ENCODE measurements around the gene FANCE. TPM values are rescaled to one million over a fixed set of nuclear protein-coding genes. Genes with fewer than 3 reads are reported as not detected.

FANCE gene
- total and polyA plus RNA-seq, 9 of the 15 experiments (the other 6 are each of a cell fraction or from before 2014, with no cell fraction given), result 5.7 to 30.2 (median 17.0) TPM

- TF ChIP-seq FOXM1 (IDR thresholded peaks at IDR 0.05; ENCODE audit: low read depth) (no peak), FOXM1 (CRISPR knock-in tag; IDR thresholded peaks at IDR 0.05; ENCODE audit: low read depth) (peak; percentile 92), MXI1 (IDR thresholded peaks at IDR 0.05; ENCODE audit: low read depth, low read length) (peak; percentile 69; the same call in 1 of the 2 replicates), RCOR1 (IDR thresholded peaks at IDR 0.05; ENCODE audit: borderline replicate concordance in 1 of 2, low read depth in 2 of 2, low read length in 2 of 2) (peak in 1 of 2 experiments; percentile 54; a peak in 1 of 4 replicates), ZNF449 (CRISPR knock-in tag; IDR thresholded peaks at IDR 0.05) (0 out of 2 replicates have a peak, but pooled peaks have one; percentile 36), HBP1 (CRISPR knock-in tag; IDR thresholded peaks at IDR 0.05) (no peak; the same call in none of the 2 replicates), E2F6 (IDR thresholded peaks at IDR 0.05; ENCODE audit: borderline replicate concordance in 1 of 2, extremely low read depth in 1 of 2, insufficient read depth in 1 of 2, insufficient read length in 1 of 2, low read depth in 1 of 2, low read length in 1 of 2, poor library complexity in 1 of 2, severe bottlenecking in 1 of 2) (peak; percentile 77 to 88), NCOA2 (IDR thresholded peaks at IDR 0.05; ENCODE audit: partially characterized antibody in 2 of 2) (no peak), MTA2 (IDR thresholded peaks at IDR 0.05; ENCODE audit: low read depth) (no peak; the same call in 1 of the 2 replicates), KLF10 (CRISPR knock-in tag; IDR thresholded peaks at IDR 0.05) (no peak), ELK3 (CRISPR knock-in tag; IDR thresholded peaks at IDR 0.05) (no peak), RERE (CRISPR knock-in tag; IDR thresholded peaks at IDR 0.05; ENCODE audit: borderline replicate concordance) (no peak; the same call in 1 of the 2 replicates), JUN (IDR thresholded peaks at IDR 0.05; ENCODE audit: borderline replicate concordance, low read depth, low read length) (peak; percentile 56; the same call in 1 of the 2 replicates), JUN (CRISPR knock-in tag; IDR thresholded peaks at IDR 0.05; ENCODE audit: borderline replicate concordance) (peak; percentile 73; the same call in 1 of the 2 replicates), ZNF146 (CRISPR knock-in tag; IDR thresholded peaks at IDR 0.05; ENCODE audit: unreplicated experiment) (no peak)
These were observed 16.2 kb downstream of the FANCE start, which contains the start of gene RPL10A (continued) for GRCh38 chr6:35468181-35468979.
